8988T (cell line): ENCODE measurements around the gene MAG.

Experiments
- DNase-seq: peaks from one replicate; pipeline ENCODE4 v3.0.0; 2011

The MAG gene

GRCh38 chr19:35265126-35265899 is 26.6 kb upstream of the MAG start:
- no peak for DNase-seq

GRCh38 chr19:35265900-35266519 is 26.0 kb upstream of the MAG start:
- no peak for DNase-seq

GRCh38 chr19:35266520-35267352 is 25.2 kb upstream of the MAG start:
- DNase-seq = peak; percentile 52

- peak; percentile 47 for DNase-seq
Measured at GRCh38 chr19:35267353-35267817, 24.6 kb upstream of the MAG start.

- peak; percentile 100 for DNase-seq
Measured at GRCh38 chr19:35267818-35268535, 24.0 kb upstream of the MAG start.

GRCh38 chr19:35268536-35269437 is 23.2 kb upstream of the MAG start, which contains the start of gene USF2:
USF2 (plus strand) TSS chr19:35268962; CDS start chr19:35269102, 140 bp downstream.
- DNase-seq = peak; percentile 98

GRCh38 chr19:35269438-35270117 is 22.4 kb upstream of the MAG start:
- peak; percentile 89 for DNase-seq

- DNase-seq = no peak
Measured at GRCh38 chr19:35270381-35270811, 21.6 kb upstream of the MAG start.

GRCh38 chr19:35271546-35271945 is 20.4 kb upstream of the MAG start:
- no peak for DNase-seq

GRCh38 chr19:35272122-35272719 is 19.7 kb upstream of the MAG start:
- no peak for DNase-seq

GRCh38 chr19:35272954-35273649 is 18.9 kb upstream of the MAG start:
- DNase-seq = no peak

- no peak for DNase-seq
Measured at GRCh38 chr19:35273686-35274259, 18.2 kb upstream of the MAG start.

- DNase-seq = no peak
Measured at GRCh38 chr19:35274323-35274722, 17.6 kb upstream of the MAG start.

- no peak for DNase-seq
Measured at GRCh38 chr19:35276706-35277281, 15.2 kb upstream of the MAG start.

- no peak for DNase-seq
Measured at GRCh38 chr19:35278578-35279284, 13.2 kb upstream of the MAG start.

GRCh38 chr19:35279374-35279773 is 12.6 kb upstream of the MAG start:
- no peak for DNase-seq

- DNase-seq = no peak
Measured at GRCh38 chr19:35279985-35280821, 11.8 kb upstream of the MAG start.

- no peak for DNase-seq
Measured at GRCh38 chr19:35281303-35281702, 10.7 kb upstream of the MAG start.
